GM12872 (cell line): ENCODE measurements around the gene ANKRD2.

ENCODE experiments used
- TF ChIP-seq, protein P1 (sequence below): IDR thresholded peaks from 3 replicates; pipeline ENCODE4 v1.5.1; 2011; ENCODE audit warnings: low read depth, mild to moderate bottlenecking, low read length, moderate library complexity; ENCODE audit not compliant: insufficient read depth

The ANKRD2 gene

DNA sequence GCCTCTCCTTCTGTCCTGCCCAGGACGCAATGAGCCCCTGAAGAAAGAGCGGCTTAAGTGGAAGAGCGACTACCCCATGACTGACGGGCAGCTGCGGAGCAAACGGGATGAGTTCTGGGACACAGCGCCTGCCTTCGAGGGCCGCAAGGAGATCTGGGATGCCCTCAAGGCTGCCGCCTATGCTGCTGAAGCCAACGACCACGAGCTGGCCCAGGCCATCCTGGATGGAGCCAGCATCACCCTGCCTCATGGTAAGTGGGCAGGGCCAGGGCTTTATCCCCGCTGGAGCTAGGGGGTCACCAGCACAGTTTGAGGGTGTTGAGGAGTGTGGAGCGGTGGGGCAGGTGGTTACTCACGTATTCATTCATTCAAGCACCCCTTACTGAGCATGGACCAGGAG lies 4.7 kb upstream of the ANKRD2 start:
- TF ChIP-seq, protein P1, sequence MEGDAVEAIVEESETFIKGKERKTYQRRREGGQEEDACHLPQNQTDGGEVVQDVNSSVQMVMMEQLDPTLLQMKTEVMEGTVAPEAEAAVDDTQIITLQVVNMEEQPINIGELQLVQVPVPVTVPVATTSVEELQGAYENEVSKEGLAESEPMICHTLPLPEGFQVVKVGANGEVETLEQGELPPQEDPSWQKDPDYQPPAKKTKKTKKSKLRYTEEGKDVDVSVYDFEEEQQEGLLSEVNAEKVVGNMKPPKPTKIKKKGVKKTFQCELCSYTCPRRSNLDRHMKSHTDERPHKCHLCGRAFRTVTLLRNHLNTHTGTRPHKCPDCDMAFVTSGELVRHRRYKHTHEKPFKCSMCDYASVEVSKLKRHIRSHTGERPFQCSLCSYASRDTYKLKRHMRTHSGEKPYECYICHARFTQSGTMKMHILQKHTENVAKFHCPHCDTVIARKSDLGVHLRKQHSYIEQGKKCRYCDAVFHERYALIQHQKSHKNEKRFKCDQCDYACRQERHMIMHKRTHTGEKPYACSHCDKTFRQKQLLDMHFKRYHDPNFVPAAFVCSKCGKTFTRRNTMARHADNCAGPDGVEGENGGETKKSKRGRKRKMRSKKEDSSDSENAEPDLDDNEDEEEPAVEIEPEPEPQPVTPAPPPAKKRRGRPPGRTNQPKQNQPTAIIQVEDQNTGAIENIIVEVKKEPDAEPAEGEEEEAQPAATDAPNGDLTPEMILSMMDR = no peak

DNA sequence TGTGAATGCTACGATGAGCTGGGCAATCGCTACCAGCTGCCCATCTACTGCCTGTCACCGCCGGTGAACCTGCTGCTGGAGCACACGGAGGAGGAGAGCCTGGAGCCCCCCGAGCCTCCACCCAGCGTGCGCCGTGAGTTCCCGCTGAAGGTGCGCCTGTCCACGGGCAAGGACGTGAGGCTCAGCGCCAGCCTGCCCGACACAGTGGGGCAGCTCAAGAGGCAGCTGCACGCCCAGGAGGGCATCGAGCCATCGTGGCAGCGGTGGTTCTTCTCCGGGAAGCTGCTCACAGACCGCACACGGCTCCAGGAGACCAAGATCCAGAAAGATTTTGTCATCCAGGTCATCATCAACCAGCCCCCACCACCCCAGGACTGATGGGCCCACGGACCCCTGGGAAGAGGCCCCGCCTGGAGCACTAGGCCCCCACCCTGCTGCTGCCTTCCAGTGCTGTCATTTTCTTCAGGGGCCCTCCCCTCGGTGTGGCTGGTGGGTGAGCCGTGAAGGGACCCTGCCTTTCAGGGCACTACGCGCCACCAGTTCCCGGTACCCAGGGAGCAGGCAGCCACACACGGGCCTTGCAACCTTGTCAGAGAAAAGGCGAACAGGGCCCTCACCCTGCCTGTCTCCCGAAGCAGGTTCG lies 2.3 kb upstream of the ANKRD2 start:
- TF ChIP-seq, protein P1 = no peak

DNA sequence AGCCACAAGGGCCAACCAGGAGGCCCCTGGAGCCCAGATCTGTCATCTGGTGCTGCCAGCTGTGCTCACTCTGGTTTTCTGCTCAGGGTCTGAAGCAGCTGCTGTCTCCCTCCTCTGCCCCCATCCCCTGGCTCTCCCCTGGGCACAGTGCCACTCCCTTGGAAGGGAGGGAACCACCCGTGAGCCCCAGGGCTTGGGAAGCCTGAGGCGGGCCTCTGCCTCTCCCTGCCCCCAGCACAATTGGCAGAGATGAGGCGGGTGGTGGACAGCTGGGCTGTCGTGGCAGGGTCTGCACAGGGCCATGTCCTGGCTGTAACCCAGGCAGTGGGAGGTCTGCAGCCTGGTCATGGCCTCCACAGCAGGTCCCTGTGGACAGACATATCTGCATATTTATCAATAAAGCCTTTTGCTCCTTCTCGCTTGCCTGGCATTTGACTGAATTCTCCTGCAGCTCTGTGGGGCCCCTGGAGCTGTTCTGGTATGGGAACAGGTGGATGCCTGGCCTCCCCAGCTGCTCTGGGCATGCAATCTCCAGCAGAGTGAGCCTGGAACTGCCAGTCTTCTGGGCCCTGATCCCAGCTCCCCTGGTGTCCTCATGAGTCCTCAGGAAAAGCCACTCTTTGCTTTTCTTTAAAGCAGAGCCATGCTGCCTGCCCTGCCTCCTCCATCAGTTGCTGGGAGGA lies 1.6 kb upstream of the ANKRD2 start:
- TF ChIP-seq, protein P1 = no peak

DNA sequence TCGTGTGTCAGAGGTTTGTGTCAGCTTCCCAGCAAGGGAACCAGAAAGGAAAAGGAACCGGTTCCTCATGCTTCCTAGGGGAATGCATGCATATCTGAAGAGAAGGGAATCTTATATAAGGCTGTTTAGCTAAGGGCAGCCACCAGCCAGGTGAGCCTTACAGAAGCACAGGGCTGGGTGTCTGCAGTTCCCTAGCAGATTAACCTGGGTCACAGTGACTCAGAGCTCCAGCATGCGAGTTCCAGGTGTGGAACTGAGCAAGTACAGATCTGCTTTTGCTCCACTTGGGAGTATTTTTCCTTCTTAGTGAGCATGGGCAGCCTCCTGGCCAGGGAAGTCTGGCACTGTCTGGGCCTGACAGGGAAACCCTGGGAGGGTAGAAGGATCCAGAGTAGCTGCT lies 957 bp upstream of the ANKRD2 start:
- TF ChIP-seq, protein P1 = no peak

DNA sequence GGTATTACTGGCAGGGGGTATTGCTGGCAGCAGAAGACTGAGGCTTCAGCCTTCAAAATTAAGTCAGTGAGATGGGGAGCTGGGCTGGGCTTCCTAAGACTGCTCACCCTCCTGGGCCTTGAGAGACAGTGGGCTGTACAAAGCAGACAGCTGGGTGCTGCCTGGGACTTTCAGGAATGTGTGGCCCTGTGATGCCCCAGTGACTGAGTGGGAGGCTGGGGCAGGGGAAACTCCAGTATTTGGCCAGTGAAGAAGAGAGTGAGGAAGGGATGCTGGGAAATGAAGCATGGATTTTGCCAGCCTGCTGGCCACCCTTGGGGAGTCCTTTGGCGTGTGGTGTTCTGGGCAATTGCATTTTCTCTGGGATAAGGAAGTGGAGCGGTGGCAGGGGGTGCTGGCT lies 442 bp downstream of the ANKRD2 start:
- TF ChIP-seq, protein P1 = no peak

DNA sequence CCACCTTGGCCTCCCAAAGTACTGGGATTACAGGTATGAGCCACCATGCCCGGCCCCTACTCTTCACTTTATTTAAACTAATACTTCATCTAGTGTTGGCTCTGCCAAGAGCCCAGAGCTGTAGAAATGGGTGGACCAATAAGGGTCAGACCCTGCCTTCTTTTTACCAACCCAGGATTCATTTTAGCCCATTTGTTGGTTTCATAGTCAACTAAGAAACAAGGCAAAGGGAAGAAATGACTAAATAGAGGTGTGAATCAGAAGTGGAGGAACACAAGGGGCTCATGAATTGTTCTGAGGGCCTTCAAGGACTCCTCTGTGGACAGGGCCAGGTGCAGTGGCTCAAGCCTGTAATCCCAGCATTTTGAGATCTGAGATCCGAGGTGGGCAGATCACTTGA lies 1.1 kb downstream of the ANKRD2 start:
- TF ChIP-seq, protein P1 = no peak

DNA sequence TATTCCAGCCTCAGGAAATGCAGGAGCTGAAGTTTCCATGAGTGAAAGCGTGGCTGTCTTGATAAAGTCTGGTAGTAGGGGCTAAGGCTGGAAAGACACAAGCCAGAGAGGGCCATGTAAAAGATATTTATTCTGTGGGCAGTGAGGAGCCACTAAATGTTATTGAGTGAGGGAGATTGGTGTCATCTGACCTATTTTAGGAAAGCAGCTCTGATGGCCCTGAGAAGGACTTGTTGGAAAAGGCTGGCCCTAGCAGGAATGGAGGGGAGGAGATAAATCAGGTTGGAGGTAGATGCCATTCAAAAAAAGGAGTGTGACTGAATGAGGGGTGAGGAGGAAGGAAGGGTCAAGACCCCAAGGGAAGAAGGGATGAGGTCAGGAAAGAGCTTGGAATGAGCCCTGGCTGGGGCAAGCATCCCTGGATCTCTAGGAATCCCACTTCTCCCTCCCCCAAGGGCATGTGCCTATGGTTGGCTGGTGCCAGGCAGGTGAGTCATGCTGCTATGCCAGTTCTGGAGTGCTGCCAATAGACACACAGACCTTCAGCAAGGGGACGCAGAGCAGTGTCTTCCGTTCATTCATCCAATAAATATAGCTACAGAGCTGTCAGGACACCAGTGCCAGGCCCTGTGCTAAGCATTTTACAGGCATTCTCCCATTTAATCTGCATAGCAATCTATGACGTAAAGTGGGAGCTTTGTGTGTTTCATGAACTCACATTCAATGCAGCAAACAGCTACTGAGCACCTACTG lies 2.0 kb downstream of the ANKRD2 start:
- TF ChIP-seq, protein P1 = no peak
